HG02763 (cell line): ENCODE results near the gene FOXJ3.

Experiments used
- ATAC-seq: cut with Tn5 transposase; IDR thresholded peaks from one replicate; pipeline ENCODE4 v1.9.1; 2021; ENCODE audit warnings: mild to moderate bottlenecking, moderate library complexity; ENCODE audit not compliant: unreplicated experiment

FOXJ3 gene

GRCh38 chr1:42195841-42196240, 139.2 kb downstream of the FOXJ3 start:
- no peak for ATAC-seq

GRCh38 chr1:42192106-42192505, 142.9 kb downstream of the FOXJ3 start:
- ATAC-seq, result no peak

- no peak for ATAC-seq
These were observed 143.7 kb downstream of the FOXJ3 start for GRCh38 chr1:42191319-42191718.

DNA sequence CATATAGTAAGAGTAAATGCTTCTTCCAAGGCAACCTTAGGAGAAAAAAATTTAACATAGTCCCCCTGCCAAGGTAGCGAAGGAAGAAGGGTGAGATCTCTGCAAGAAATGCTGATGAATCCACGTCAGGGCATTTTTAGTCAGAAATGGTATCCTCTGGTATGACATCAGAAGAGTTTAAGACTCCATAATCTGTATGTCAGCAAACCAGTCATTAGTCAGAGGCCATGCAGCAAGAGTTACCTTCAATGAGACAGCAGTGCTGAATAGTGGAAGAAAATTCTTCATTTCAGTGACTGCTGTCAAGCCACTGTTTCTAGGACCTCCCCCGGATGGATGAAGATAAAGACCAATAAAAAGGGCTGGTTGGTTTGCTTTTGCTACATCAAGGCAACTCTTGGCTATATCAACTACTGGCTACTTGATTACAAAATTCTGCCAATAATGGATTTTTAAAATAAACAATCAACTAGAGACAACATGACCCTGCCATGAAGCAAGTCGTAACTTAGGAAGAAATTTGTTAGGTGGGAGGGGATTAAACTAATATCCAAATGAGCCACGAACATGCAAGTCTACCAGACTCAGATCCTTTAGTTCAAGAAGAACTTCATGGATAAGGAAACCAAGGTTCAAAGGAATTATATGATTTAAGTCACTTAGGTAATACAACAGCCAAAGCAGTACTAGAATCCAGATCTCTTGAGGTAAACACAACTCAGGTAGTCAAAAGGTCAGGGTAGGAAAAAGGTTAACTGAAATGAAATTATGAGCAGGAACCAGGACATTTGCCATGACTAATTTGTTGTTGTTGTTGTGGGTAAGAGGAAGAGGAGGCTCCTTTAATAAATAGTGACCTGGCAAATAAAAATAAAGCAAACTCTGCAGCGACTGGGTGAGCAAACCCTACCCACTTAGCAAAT, 144.8 kb downstream of the FOXJ3 start:
- no peak for ATAC-seq

- ATAC-seq, result no peak
These were observed 148.9 kb downstream of the FOXJ3 start for GRCh38 chr1:42186152-42186551.

DNA sequence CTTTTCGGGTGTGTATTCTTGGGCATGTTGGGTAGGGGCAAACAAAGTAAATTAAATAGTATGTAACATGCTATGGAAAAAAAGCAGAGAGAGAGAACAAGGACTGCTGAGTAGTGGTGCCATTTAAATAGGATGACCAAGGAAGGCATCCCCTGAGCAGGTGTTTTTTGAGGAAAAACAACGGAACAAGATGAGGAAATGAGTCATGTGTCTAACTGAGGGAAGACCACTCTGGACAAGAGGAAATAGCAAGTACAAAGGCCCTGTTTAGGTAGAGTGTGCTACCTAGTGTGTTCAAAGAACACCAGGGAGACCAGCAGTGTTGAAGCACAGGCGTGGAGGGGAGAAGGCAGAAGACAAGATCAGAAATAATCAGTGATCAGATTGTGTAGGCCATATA, 150.4 kb downstream of the FOXJ3 start:
- no peak for ATAC-seq

DNA sequence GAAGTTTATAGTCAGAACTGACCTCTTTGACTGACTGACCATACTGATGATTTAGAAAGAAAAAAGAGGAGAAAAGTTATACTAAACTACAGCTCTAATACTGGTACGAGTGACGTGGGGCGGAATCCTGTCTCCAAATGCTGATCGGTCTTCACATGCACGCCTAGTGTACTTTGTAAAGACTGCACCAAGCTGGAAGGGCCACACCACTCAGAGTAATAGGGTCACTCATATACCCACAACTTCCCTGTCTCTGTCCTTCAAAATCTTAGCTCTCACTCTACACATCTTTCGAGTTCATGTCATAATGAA, 151.1 kb downstream of the FOXJ3 start:
- no peak for ATAC-seq

DNA sequence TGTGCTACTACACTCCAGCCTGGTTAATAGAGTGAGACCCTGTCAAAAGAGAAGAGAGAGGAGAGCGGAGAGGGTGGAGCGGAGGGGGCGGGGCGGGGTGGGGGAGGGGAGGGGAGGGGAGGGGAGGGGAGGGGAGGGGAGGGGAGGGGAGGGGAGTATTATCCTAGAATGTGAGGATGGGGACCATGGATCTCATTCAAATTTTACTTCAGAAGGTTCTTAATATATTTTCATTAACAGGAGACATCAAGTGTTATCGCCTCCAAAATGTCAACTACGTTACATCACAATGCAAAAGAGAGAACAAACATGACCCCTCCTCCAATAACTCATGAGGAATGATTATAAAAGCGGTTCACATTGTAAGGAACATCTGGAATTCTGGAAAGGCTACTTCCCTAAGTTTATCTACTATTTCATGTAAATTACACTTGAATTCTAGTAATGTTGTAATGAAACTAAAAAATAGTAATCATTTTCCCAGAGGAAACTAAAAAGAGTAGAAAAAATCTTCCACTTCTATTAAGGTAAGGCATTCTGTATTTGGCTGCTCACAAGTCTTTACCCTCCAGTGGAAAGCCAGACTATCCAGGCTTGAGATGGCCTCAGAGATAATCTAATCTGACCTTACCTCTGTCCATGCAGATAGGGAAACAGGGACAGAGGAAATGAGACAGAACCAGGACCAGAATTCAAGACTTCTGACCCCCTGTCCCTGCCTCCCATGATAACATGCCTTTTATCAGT, 151.7 kb downstream of the FOXJ3 start:
- ATAC-seq, result no peak

DNA sequence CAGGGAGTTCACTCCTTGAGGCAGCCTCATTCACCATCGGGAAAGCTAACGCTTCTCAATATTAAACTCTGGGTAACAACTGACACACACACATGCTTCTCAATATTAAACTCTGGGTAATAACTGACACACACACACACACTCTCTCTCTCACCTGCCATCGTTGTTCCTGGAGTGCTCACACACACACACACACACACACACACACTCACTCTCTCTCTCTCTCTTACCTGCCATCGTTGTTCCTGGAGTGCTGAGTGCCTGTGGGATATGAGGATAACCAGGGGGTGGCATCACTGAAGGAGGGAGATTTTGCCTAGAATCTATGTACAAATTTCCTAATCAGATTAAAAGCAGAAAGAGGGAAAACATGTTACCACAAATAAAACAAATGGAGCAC, 153.3 kb downstream of the FOXJ3 start:
- ATAC-seq, result no peak

DNA sequence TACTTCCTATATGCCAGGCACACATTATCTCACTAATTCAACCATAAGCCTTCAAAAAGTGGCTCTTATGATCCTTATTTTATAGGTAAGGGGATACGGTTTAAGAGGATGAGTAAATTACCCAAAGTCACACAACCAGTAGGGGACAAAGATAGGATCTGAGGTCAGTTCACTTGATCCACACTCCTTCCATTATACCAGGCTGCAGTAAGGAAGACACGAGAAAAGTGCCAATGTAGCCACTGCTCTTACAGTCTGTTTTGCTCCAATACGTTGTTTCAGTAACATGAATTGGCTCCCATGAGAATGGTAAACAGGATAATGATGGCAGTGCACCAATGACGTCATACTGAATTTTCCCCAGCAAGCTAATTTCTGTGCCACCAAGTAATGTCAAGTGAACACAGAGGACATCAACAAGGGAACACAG, 155.1 kb downstream of the FOXJ3 start:
- ATAC-seq, result no peak

- no peak for ATAC-seq
These were observed 155.8 kb downstream of the FOXJ3 start for GRCh38 chr1:42179275-42179674.

DNA sequence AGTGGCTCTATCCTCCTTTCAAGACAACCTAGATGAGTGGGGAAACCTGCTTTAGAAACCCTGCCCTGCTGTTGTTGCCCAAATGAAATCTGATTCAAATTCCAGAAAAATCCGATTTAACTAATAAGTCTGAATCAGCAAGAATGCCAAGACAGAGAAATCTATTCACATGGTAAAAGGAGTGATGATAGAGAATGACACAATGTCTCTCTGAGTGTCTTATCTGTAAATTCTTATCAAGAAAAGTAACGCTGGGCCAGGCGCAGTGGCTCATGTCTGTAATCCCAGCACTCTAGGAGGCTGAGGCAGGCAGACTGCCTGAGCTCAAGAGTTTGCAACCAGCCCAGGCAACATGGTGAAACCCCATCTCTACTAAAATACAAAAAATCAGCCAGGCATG, 156.8 kb downstream of the FOXJ3 start:
- ATAC-seq, result no peak

DNA sequence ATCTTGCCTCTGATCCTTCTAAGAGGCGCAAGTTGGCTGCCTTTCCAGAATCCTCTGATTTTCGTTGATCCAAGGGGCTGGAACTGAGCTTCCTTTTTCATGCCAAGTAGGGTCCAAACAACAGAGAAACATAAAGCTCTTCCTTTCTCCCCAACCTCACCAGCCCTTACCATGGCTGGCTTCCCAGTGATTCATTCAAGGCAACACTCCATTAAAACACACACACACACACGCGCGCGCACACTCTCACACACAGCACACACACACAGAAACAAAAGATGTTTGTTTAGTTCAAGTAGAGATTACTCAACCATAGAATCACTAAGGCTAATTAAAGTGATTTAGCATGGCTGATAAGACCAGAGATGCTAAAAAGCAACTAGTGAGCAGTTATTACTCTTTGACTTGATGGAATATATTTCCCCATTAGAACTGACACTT, 157.5 kb downstream of the FOXJ3 start:
- ATAC-seq, result no peak

DNA sequence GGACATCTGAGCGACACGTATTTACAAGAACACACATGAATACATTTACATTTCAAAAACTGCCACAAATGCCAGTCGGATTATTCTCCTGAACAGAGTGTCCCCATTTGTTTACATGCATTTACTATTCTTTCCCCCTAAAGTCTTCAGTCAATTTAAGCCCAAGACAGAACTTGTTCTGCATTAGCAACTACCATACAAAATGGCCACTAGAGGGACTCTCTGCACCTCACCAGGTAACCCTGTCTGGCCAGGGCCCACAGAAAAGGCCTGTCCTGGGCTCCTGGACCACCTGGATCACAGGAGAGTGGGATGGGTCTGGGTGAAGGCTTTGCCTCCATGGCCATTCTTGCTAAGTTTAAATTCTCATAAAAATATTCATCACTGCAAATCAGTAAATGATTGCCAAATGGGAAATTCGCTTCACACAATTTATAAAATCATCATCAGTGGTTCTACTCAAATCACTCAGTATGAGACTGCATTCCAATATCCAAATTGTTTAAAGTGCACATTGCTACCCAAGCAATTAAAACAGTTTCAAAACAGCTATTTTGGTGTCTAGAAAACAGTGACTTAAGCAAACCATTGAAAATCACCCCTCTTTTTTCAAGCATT, 158.0 kb downstream of the FOXJ3 start:
- no peak for ATAC-seq

DNA sequence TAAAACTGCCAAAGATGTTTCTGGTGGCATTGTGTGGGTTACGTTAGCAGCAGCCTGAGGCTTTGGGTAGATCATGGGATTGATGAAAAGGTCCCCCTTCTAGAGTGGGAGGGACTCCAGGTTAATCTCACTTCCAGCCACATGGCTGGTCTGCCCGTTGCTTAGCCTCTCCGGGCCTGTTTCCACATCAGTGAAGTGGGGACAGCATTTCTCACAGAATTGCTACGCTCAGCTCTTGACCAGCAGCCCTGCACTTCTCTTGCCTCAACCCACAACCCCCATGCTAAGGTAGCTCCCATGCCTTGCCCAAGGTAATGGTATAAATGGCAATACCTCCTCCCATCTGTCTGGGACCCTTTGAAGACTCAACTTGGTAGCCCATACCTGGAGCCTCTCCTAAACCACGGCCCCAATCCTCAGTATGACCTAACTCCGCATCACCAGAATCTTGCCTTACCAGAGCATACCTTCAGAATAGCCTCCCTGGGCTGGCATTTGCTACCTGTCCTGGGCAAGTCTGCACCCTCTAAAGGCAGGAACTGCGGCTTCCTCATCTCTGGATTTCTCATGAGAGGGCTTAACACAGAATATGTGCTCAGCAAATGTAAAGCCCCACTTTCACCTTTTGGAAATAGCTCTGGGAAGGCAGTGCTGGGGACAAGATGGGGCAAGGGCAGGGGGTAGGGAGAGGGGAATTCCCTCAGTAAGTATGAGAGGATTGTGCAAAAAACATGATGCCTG, 159.6 kb downstream of the FOXJ3 start:
- no peak for ATAC-seq

DNA sequence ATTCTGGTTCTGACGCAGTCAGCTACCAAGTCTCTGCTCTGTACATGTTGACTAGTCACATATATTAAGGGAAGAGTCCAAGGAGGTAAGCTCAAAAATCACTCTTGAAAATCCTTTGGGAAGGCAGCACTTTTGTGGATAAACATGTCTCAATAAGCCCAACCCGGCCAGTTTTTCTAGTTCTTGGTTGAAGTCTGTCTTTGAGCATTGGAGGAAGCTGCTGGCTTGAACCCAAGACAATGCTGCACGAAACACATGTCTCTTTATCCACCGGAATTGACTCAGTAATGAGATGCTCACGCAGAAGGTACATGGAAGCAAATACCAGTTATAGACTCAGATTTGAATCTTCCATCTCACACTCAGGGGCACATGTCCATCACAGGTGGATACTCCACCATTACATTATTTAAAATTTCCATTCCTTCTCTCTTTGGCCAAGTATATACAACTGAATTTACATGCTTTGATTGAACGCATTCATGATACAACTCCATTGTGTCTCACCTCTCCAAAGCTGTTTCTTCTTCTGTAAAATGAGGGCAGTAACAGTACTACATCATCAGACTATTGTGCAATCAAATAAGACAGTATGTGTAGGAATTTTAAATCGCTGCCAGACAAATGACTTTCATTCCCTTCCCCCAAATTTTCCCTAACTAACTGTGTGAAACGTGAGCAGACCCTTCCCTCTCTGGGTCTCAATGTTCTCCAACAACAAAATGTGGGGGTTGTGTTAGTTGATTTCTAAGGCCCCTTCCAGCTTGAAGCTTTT, 160.9 kb downstream of the FOXJ3 start:
- no peak for ATAC-seq

GRCh38 chr1:42173155-42173933, 161.7 kb downstream of the FOXJ3 start:
- no peak for ATAC-seq

DNA sequence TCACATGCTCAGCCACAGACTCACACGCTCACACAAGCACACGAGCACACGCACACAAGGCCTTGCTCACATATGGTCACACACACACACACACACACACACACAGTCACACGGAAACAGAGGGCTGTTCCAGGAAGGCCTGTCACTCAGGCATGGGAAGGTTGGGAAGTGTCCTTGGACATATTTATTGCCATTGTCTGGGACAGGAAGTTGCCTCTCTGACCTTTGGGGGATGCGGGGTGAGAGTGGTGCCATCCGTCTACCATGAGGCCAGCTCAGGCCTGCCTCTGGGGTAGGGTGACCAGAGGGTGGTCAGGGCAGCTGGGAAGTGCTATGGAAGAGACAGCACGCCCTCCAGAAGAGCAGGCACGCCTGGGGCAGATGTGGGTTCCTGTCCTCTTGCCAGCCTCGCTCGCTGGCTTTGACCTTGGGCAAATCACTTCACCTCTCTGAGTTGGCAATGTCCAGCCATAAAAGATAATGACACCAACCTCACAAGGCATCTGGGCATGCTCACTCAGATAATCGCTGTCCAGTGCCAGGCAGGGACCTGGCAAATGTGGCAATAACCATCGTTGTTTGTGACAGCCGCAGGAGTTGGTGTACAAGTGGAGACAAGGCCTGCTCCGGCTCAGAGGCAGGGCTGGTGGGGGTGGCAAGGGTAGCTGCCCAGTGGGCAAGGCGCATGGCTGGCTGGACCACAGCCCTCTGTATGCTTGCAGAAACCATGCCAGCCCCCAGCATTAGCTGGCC, 162.5 kb downstream of the FOXJ3 start:
- ATAC-seq, result no peak
